HFFc6 (cell line): Measurements from ENCODE around the gene SLC6A7. TPM values are rescaled to one million over a fixed set of nuclear protein-coding genes. Genes with fewer than 3 reads are reported as not detected.
A peak's percentile ranks its signal among the peaks of the same experiment; 100 is the strongest.

ENCODE experiments used
- DNase-seq: peaks from one replicate; pipeline ENCODE4 v3.0.0-alpha.2; 2018
- H3K27ac Mint-ChIP-seq: 2 replicates; pipeline ENCODE4 v1.8.0; 2020; ENCODE audit warnings: mild to moderate bottlenecking, mixed read lengths
- H3K27me3 Mint-ChIP-seq: 2 replicates; pipeline ENCODE4 v1.8.0; 2021; ENCODE audit warnings: mild to moderate bottlenecking, moderate library complexity, mixed read lengths; ENCODE audit not compliant: insufficient read depth
- H3K36me3 Mint-ChIP-seq: 2 replicates; pipeline ENCODE4 v1.8.0; 2021; ENCODE audit warnings: low read depth, mixed read lengths
- H3K4me1 Mint-ChIP-seq: 2 replicates; pipeline ENCODE4 v1.8.0; 2020; ENCODE audit warnings: low read depth, mixed read lengths
- H3K4me3 Mint-ChIP-seq: 2 replicates; pipeline ENCODE4 v1.8.0; 2020; ENCODE audit warnings: mild to moderate bottlenecking, moderate library complexity, mixed read lengths
- H3K9me3 Mint-ChIP-seq: 2 replicates; pipeline ENCODE4 v1.8.0; 2020; ENCODE audit warnings: mild to moderate bottlenecking, mixed read lengths
- CTCF ChIP-seq: fragments of 200-600 bp; sonication (generic); IDR thresholded peaks from 2 replicates; pipeline ENCODE4 v1.5.0; 2021; ENCODE audit warnings: antibody characterized with exemption, mild to moderate bottlenecking
- total RNA-seq, 6 experiments: library from RNA; stranded (reverse); fragmentation: NEBNext Ultra II Directional; extraction: Animal tissue kit (Norgen Biotek cat#: 25700); gene quantifications; 2 replicates in 1 of 6; 3 replicates in 5 of 6; pipeline ENCODE4 v1.2.3, GENCODE V29; 2021

SLC6A7 gene
- total RNA-seq, 6 experiments from 2014 or later = not detected

GRCh38 chr5:150147670-150148069 lies 42.2 kb upstream of the SLC6A7 start:
- TF ChIP-seq CTCF = no peak
- Mint-ChIP-seq H3K4me1 (peaks cover 87% of the 10 kb centered on the region), H3K9me3 (no peaks in the 10 kb centered on the region), H3K4me3 (no peak overlapping the region), H3K36me3 (peaks cover 25% of the 10 kb centered on the region), H3K27ac (peak overlapping the region; percentile 68), H3K27me3 (peaks cover 8% of the 10 kb centered on the region)
- DNase-seq = no peak

- peaks cover 27% of the 10 kb centered on the region for H3K36me3 Mint-ChIP-seq
- H3K4me1 Mint-ChIP-seq = peaks cover 87% of the 10 kb centered on the region
- DNase-seq = no peak
- no peaks in the 10 kb centered on the region for H3K9me3 Mint-ChIP-seq
- no peak for TF ChIP-seq CTCF
- H3K4me3 Mint-ChIP-seq = no peak overlapping the region; the same call in 1 of the 2 replicates
- H3K27me3 Mint-ChIP-seq = peaks cover 8% of the 10 kb centered on the region
- H3K27ac Mint-ChIP-seq = peak overlapping the region; percentile 68
Observed at GRCh38 chr5:150148117-150148927, 41.5 kb upstream of the SLC6A7 start.

GRCh38 chr5:150149618-150150017 lies 40.2 kb upstream of the SLC6A7 start:
- peak overlapping the region; percentile 22; the same call in 1 of the 2 replicates for H3K4me3 Mint-ChIP-seq
- H3K9me3 Mint-ChIP-seq = no peaks in the 10 kb centered on the region
- H3K4me1 Mint-ChIP-seq = peaks cover 85% of the 10 kb centered on the region
- H3K36me3 Mint-ChIP-seq = peaks cover 39% of the 10 kb centered on the region
- TF ChIP-seq CTCF = no peak
- no peak for DNase-seq
- peaks cover 4% of the 10 kb centered on the region for H3K27me3 Mint-ChIP-seq
- H3K27ac Mint-ChIP-seq = peak overlapping the region; percentile 68; the same call in 1 of the 2 replicates

GRCh38 chr5:150152636-150153462 lies 37.0 kb upstream of the SLC6A7 start:
- H3K27me3 Mint-ChIP-seq = peaks cover 8% of the 10 kb centered on the region
- TF ChIP-seq CTCF = no peak
- peaks cover 34% of the 10 kb centered on the region for H3K36me3 Mint-ChIP-seq
- peaks cover 78% of the 10 kb centered on the region for H3K4me1 Mint-ChIP-seq
- H3K4me3 Mint-ChIP-seq = peak overlapping the region; percentile 94
- DNase-seq = peak; percentile 36
- no peaks in the 10 kb centered on the region for H3K9me3 Mint-ChIP-seq
- H3K27ac Mint-ChIP-seq = peak overlapping the region; percentile 85

- Mint-ChIP-seq H3K9me3 (no peaks in the 10 kb centered on the region), H3K27me3 (peaks cover 5% of the 10 kb centered on the region; the same call in 1 of the 2 replicates), H3K36me3 (peaks cover 31% of the 10 kb centered on the region), H3K4me1 (peaks cover 78% of the 10 kb centered on the region), H3K4me3 (peak overlapping the region; percentile 94), H3K27ac (peak overlapping the region; percentile 85)
- no peak for TF ChIP-seq CTCF
- DNase-seq = no peak
Observed at GRCh38 chr5:150153483-150153882, 36.4 kb upstream of the SLC6A7 start.
